Pulmonary artery endothelial cell (primary cell): ENCODE measurements around the gene TBX19. TPM values are rescaled to one million over a fixed set of nuclear protein-coding genes. Genes with fewer than 3 reads are reported as not detected.
"Not testable (repeated sequence)": the region's sequence is repeated elsewhere in the genome, so short reads cannot be mapped to it uniquely, and the experiment has no call there.

Experiments used
- DNase-seq: peaks from one replicate; pipeline ENCODE4 v3.0.0-alpha.2; 2011; ENCODE audit warnings: low read depth, low spot score
- total RNA-seq: library from RNA; depleted of rRNA; stranded (reverse); fragments of >200 nt; gene quantifications from 2 replicates; pipeline ENCODE4 v1.2.3, GENCODE V29; 2014

The TBX19 gene
- total RNA-seq, 1 donor from 2014 or later, result 0.40 TPM

- not testable (repeated sequence) for DNase-seq
Observed at GRCh38 chr1:168354335-168355269, 73.9 kb downstream of the TBX19 start.

GRCh38 chr1:168360151-168361021 is 79.7 kb downstream of the TBX19 start:
- no peak for DNase-seq

- no peak for DNase-seq
Observed at GRCh38 chr1:168361252-168361651, 80.6 kb downstream of the TBX19 start.

DNA sequence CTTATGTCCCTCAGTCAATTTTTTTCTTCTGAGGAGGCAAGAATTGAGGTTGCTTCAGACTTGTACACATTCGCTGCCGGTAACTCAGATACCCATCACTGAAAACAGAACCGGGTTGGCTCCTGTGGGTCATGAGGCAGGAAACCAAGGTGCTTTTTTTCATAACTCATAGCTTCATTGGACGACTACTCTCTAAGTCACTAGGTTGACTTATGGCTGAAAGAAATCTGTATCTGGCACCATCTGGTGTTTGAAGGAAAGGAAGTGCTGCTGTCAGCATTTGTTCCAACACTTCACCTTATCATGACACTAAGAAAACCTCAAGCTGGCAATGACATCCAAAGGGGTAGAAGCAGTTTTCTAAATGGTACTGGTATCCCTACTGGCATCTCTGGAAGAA is 82.3 kb downstream of the TBX19 start:
- DNase-seq, result no peak

Other genes with a start within 250 kb of the TBX19 start
- gene GPR161, start 143.9 kb upstream of the TBX19 start, total RNA-seq, result 26.0 and 40.3 TPM in 2 replicates
- 37.0 and 42.3 TPM in 2 replicates for gene TIPRL, start 101.9 kb upstream of the TBX19 start, total RNA-seq
- gene SFT2D2, start 54.9 kb upstream of the TBX19 start, total RNA-seq, result 32.5 and 44.8 TPM in 2 replicates